Measurements from ENCODE around the gene SASS6. TPM values are rescaled to one million over a fixed set of nuclear protein-coding genes. Genes with fewer than 3 reads are reported as not detected.

The SASS6 gene
- total RNA-seq, 2 experiments from 2014 or later, result 12.1 to 18.7 TPM

DNA sequence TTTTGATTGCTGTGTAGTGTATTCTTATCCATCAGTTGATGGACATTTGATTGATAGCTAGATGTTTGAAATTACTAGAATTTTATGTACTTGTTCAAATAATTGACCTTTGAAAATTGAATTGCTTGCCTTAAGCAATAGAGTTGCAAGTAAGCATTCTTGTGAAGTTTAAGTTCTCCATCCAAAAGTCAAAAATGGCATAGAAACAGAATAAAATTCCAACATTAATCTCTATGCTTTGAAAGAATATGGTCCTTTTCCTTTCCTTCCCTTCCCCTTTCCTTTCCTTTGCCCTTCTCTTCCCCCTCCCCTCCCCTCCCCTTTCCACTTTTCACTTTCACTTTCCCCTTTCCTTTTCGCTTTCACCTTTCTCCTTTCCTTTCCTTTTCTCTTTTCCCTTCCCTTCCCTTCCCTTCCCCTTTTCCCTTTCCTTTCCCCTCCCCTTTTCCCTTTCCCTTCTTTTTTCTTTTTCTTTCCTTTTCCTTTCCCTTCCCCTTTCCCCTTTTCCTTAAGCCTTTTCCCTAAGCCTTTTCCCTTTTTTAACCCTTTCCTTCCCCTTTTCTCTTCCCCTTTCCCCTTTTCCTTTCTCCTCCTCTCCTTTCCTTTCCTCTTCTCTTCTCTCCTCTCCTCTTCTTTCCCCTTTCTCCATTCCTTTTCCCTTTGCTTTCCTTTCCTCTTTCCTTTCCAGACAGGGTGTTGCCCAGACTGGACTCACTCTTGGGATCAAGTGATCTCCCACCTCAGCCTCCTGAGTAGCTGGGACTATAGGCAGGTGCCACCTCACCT lies 67.4 kb downstream of the SASS6 start:
- CTCF ChIA-PET (ENCODE audit: unreplicated experiment), result no interaction called here
- H4K20me1 ChIP-seq (ENCODE audit: insufficient read depth, low read length), result no peaks in the 10 kb centered on the region
- peaks cover 4% of the 10 kb centered on the region; the same call in 1 of the 2 replicates for H3K79me2 ChIP-seq (ENCODE audit: insufficient read depth, low read depth, low read length)
- no peak for DNase-seq (ENCODE audit: low spot score)
- no peaks in the 10 kb centered on the region for H3K9me3 ChIP-seq (ENCODE audit: low read length)
- peak overlapping the region; percentile 37 for H3K4me3 ChIP-seq (ENCODE audit: low read depth, low read length, poor library complexity, severe bottlenecking)
- peaks cover 89% of the 10 kb centered on the region for H3K36me3 ChIP-seq (ENCODE audit: insufficient read depth, low read length)
- H3K9me2 ChIP-seq (ENCODE audit: insufficient read depth, low read length), result no peaks in the 10 kb centered on the region
- POLR2A ChIA-PET, result interaction anchor here (0.6 to 1.4 kb wide), 9 partner anchors 10 to 310 kb away, joined by 3 to 6 read pairs (median 3); no protein-coding TSS in a partner anchor
- intact Hi-C loops (cut with micrococcal nuclease; ENCODE audit: unreplicated experiment), result no loop called here
- H3K4me2 ChIP-seq (ENCODE audit: low read length), result peak overlapping the region; percentile 57
- H3K27ac ChIP-seq (ENCODE audit: low read depth, low read length, poor library complexity, severe bottlenecking), result peak overlapping the region; percentile 85
- no peak overlapping the region for H2AFZ ChIP-seq (ENCODE audit: low read length)
- peaks cover 30% of the 10 kb centered on the region for H3K4me1 ChIP-seq (ENCODE audit: insufficient read depth, low read length, poor library complexity, severe bottlenecking)
- TF ChIP-seq EZH2phosphoT487 (IDR thresholded peaks at IDR 0.05; ENCODE audit: borderline replicate concordance, low read depth, low read length), result no peak
- no TSS peak for BruUV-seq (replicated peaks)

DNA sequence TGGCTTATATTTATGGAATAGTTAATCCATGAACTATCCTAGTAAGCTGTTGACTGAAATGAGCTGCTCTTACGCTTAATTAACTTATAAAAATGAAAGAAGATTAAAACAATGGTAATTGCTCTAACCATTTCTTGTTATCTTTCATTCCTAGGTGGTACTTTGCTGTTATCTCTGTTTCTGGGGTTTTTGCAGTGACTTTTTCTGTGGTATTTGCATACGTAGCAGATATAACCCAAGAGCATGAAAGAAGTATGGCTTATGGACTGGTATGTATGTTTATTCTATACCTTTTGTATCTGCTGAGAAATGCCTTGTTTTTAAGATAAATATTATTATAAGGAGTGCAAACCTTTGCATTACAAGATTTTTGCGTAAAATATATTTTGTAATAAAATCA lies 71.0 kb downstream of the SASS6 start:
- no peak for DNase-seq (ENCODE audit: low spot score)
- ChIA-PET POLR2A (interaction anchor here (1.1 to 2.0 kb wide), 4 partner anchors 10 to 20 kb away, joined by 4 to 11 read pairs (median 6); no protein-coding TSS in a partner anchor), CTCF (ENCODE audit: unreplicated experiment) (no interaction called here)
- no peaks in the 10 kb centered on the region for H3K9me2 ChIP-seq (ENCODE audit: insufficient read depth, low read length)
- H3K4me3 ChIP-seq (ENCODE audit: low read depth, low read length, poor library complexity, severe bottlenecking), result no peak overlapping the region
- no peak overlapping the region for H3K4me2 ChIP-seq (ENCODE audit: low read length)
- no peak overlapping the region for H3K27ac ChIP-seq (ENCODE audit: low read depth, low read length, poor library complexity, severe bottlenecking)
- TF ChIP-seq, protein P1, sequence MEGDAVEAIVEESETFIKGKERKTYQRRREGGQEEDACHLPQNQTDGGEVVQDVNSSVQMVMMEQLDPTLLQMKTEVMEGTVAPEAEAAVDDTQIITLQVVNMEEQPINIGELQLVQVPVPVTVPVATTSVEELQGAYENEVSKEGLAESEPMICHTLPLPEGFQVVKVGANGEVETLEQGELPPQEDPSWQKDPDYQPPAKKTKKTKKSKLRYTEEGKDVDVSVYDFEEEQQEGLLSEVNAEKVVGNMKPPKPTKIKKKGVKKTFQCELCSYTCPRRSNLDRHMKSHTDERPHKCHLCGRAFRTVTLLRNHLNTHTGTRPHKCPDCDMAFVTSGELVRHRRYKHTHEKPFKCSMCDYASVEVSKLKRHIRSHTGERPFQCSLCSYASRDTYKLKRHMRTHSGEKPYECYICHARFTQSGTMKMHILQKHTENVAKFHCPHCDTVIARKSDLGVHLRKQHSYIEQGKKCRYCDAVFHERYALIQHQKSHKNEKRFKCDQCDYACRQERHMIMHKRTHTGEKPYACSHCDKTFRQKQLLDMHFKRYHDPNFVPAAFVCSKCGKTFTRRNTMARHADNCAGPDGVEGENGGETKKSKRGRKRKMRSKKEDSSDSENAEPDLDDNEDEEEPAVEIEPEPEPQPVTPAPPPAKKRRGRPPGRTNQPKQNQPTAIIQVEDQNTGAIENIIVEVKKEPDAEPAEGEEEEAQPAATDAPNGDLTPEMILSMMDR (conservative IDR thresholded peaks at IDR 0.05; ENCODE audit: low read length), result no peak
- TF ChIP-seq EZH2phosphoT487 (IDR thresholded peaks at IDR 0.05; ENCODE audit: borderline replicate concordance, low read depth, low read length), result no peak
- intact Hi-C loops (cut with micrococcal nuclease; ENCODE audit: unreplicated experiment), result no loop called here
- H3K36me3 ChIP-seq (ENCODE audit: insufficient read depth, low read length), result peaks cover 86% of the 10 kb centered on the region
- H3K9me3 ChIP-seq (ENCODE audit: low read length), result no peaks in the 10 kb centered on the region
- no peak overlapping the region for H2AFZ ChIP-seq (ENCODE audit: low read length)
- H4K20me1 ChIP-seq (ENCODE audit: insufficient read depth, low read length), result no peaks in the 10 kb centered on the region
- peaks cover 24% of the 10 kb centered on the region for H3K4me1 ChIP-seq (ENCODE audit: insufficient read depth, low read length, poor library complexity, severe bottlenecking)
- peaks cover 35% of the 10 kb centered on the region; the same call in 1 of the 2 replicates for H3K79me2 ChIP-seq (ENCODE audit: insufficient read depth, low read depth, low read length)
- no TSS peak for BruUV-seq (replicated peaks)

DNA sequence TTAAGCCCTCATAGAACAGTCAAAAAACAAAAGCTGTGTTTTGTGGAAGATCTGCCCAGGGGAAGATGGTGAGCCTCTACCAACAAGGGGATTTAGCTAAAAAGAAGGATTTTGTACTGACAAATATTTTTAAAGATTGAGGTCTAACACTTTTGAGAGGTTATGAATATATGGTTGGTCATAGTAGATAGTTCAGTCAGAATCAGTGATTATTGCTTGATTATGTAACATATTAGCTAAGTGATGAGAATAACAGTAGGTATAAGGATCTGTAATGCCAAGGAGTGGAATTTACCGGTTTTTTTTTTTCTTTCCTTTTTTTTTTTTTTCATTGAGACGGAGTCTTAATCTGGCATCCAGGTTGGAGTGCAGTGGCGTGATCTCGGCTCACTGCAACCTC lies 79.0 kb downstream of the SASS6 start:
- Histone ChIP-seq H3K79me2 (ENCODE audit: insufficient read depth, low read depth, low read length) (peaks cover 89% of the 10 kb centered on the region), H3K4me3 (ENCODE audit: low read depth, low read length, poor library complexity, severe bottlenecking) (no peak overlapping the region), H3K9me2 (ENCODE audit: insufficient read depth, low read length) (no peaks in the 10 kb centered on the region), H3K4me2 (ENCODE audit: low read length) (no peak overlapping the region), H4K20me1 (ENCODE audit: insufficient read depth, low read length) (peaks cover 15% of the 10 kb centered on the region; the same call in 1 of the 2 replicates), H3K9me3 (ENCODE audit: low read length) (no peaks in the 10 kb centered on the region), H2AFZ (ENCODE audit: low read length) (no peak overlapping the region), H3K27ac (ENCODE audit: low read depth, low read length, poor library complexity, severe bottlenecking) (no peak overlapping the region), H3K36me3 (ENCODE audit: insufficient read depth, low read length) (peaks cover 83% of the 10 kb centered on the region), H3K4me1 (ENCODE audit: insufficient read depth, low read length, poor library complexity, severe bottlenecking) (peaks cover 18% of the 10 kb centered on the region)
- no peak for DNase-seq (ENCODE audit: low spot score)
- ChIA-PET POLR2A (interaction anchor here (0.6 to 0.9 kb wide), 4 partner anchors 9 to 242 kb away, joined by 3 read pairs; no protein-coding TSS in a partner anchor), CTCF (ENCODE audit: unreplicated experiment) (no interaction called here)
- TF ChIP-seq, protein P1 (conservative IDR thresholded peaks at IDR 0.05; ENCODE audit: low read length), result no peak
- no peak for TF ChIP-seq EZH2phosphoT487 (IDR thresholded peaks at IDR 0.05; ENCODE audit: borderline replicate concordance, low read depth, low read length)
- TSS peak; percentile 13 for BruUV-seq (replicated peaks)
- intact Hi-C loops (cut with micrococcal nuclease; ENCODE audit: unreplicated experiment), result no loop called here
